SK-N-SH treated with all-trans-retinoic acid at 6 μM for 48 hours (cell line): ENCODE measurements around the gene BLOC1S2.

Source experiments
- BACH2 ChIP-seq: fragments of 250-450 bp; sonication (Bioruptor Pico); IDR thresholded peaks from 2 replicates; pipeline ENCODE4 v1.9.0; 2021; ENCODE audit warnings: mild to moderate bottlenecking, borderline replicate concordance
- GLIS3 ChIP-seq: fragments of 250-450 bp; sonication (Bioruptor Pico); IDR thresholded peaks from 2 replicates; pipeline ENCODE4 v1.5.0; 2020; ENCODE audit warnings: mild to moderate bottlenecking, moderate library complexity
- OSR1 ChIP-seq: fragments of 250-450 bp; sonication (Bioruptor Pico); IDR thresholded peaks from 2 replicates; pipeline ENCODE4 v1.8.0; 2022; ENCODE audit warnings: moderate library complexity, mild to moderate bottlenecking, inconsistent platforms
- TCF4 ChIP-seq: fragments of 250-450 bp; sonication (Bioruptor Pico); IDR thresholded peaks from 2 replicates; pipeline ENCODE4 v1.8.0; 2021; ENCODE audit warnings: mild to moderate bottlenecking, moderate library complexity, borderline replicate concordance
- TOX ChIP-seq: fragments of 250-450 bp; sonication (Bioruptor Pico); IDR thresholded peaks from 2 replicates; pipeline ENCODE4 v1.8.0; 2021; ENCODE audit warnings: mild to moderate bottlenecking, moderate library complexity, borderline replicate concordance
- ZFP3 ChIP-seq: fragments of 250-450 bp; sonication (Bioruptor Pico); IDR thresholded peaks from 2 replicates; pipeline ENCODE4 v1.5.0; 2020; ENCODE audit warnings: mild to moderate bottlenecking, moderate library complexity
- ZFP30 ChIP-seq: fragments of 450-650 bp; formaldehyde crosslinking; IDR thresholded peaks from 2 replicates; pipeline ENCODE4 v1.5.0; 2022; ENCODE audit warnings: mild to moderate bottlenecking, moderate library complexity

GRCh38 chr10:100265821-100266485 lies 20.5 kb downstream of the BLOC1S2 start:
- TF ChIP-seq OSR1 (CRISPR knock-in tag) = no peak
- TF ChIP-seq ZFP3 = no peak
- no peak for TF ChIP-seq ZFP30 (CRISPR knock-in tag)
- TF ChIP-seq GLIS3 = no peak
- no peak for TF ChIP-seq TOX (CRISPR knock-in tag)
- TF ChIP-seq TCF4 (CRISPR knock-in tag) = no peak
- TF ChIP-seq BACH2 (CRISPR knock-in tag) = no peak
